GM18508 (cell line): ENCODE results near the gene VSIR.

Experiments used
- ATAC-seq: cut with Tn5 transposase; IDR thresholded peaks from one replicate; pipeline ENCODE4 v1.9.1; 2021; ENCODE audit warnings: moderate number of reproducible peaks; ENCODE audit not compliant: insufficient read depth, unreplicated experiment

Gene VSIR

GRCh38 chr10:71750124-71750841, 23.0 kb downstream of the VSIR start:
- ATAC-seq = no peak

- no peak for ATAC-seq
Observed at GRCh38 chr10:71749396-71749795, 23.9 kb downstream of the VSIR start.

- no peak for ATAC-seq
Observed at GRCh38 chr10:71748671-71749191, 24.6 kb downstream of the VSIR start.

GRCh38 chr10:71747551-71748523, 25.5 kb downstream of the VSIR start:
- ATAC-seq = no peak

- no peak for ATAC-seq
Observed at GRCh38 chr10:71747039-71747531, 26.2 kb downstream of the VSIR start.

GRCh38 chr10:71746344-71747037, 26.8 kb downstream of the VSIR start:
- no peak for ATAC-seq

GRCh38 chr10:71745664-71746250, 27.6 kb downstream of the VSIR start:
- ATAC-seq = no peak

GRCh38 chr10:71744897-71745663, 28.2 kb downstream of the VSIR start:
- ATAC-seq = no peak

GRCh38 chr10:71743866-71744265, 29.5 kb downstream of the VSIR start:
- ATAC-seq = no peak

GRCh38 chr10:71743089-71743838, 30.1 kb downstream of the VSIR start:
- no peak for ATAC-seq

- ATAC-seq = no peak
Observed at GRCh38 chr10:71742301-71743088, 30.8 kb downstream of the VSIR start.

GRCh38 chr10:71741671-71742070, 31.6 kb downstream of the VSIR start:
- ATAC-seq = no peak

- ATAC-seq = no peak
Observed at GRCh38 chr10:71741029-71741428, 32.3 kb downstream of the VSIR start.

GRCh38 chr10:71740069-71740653, 33.2 kb downstream of the VSIR start:
- ATAC-seq = no peak

GRCh38 chr10:71739358-71739900, 33.9 kb downstream of the VSIR start:
- no peak for ATAC-seq

GRCh38 chr10:71737834-71738197, 35.5 kb downstream of the VSIR start:
- no peak for ATAC-seq
